Measurements from ENCODE around the gene RPL10L. TPM values are rescaled to one million over a fixed set of nuclear protein-coding genes. Genes with fewer than 3 reads are reported as not detected.

RPL10L gene
- total RNA-seq, result not detected

DNA sequence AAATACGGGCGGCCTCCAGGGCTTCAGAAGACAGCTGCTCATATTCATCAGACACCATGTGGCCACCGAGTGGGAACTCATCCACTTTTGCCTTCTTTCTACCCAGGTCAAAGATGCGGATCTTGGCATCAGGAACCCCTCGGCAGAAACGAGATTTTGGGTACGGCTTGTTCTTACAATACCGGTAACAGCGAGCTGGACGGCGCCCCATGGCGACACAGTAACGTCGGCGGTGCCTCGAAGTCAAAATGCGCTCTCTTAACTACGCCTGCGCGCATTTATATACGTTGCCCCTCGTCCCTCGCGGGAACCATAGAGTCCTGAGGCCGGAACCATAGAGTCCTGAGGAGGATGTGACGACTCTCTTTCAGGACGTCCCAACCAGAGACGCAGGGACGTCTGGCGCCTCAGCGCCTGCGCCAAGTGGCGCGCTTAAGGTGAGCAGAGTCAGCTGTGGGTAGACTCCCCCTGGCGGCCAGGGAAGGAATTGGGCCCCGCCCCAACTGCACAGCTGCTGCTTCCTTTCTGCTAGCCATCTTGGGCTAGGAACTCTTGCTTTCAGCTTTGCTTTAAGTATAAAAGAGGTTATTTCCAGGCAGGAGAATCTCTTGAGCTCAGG is at the start of gene RPL10L:
Gene RPL10L, minus strand, starts transcription at position 256 of the 619 bp plus-strand sequence. Its CDS starts 45 bp downstream, at position 211.
- TF ChIP-seq, protein P1, sequence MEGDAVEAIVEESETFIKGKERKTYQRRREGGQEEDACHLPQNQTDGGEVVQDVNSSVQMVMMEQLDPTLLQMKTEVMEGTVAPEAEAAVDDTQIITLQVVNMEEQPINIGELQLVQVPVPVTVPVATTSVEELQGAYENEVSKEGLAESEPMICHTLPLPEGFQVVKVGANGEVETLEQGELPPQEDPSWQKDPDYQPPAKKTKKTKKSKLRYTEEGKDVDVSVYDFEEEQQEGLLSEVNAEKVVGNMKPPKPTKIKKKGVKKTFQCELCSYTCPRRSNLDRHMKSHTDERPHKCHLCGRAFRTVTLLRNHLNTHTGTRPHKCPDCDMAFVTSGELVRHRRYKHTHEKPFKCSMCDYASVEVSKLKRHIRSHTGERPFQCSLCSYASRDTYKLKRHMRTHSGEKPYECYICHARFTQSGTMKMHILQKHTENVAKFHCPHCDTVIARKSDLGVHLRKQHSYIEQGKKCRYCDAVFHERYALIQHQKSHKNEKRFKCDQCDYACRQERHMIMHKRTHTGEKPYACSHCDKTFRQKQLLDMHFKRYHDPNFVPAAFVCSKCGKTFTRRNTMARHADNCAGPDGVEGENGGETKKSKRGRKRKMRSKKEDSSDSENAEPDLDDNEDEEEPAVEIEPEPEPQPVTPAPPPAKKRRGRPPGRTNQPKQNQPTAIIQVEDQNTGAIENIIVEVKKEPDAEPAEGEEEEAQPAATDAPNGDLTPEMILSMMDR (IDR thresholded peaks at IDR 0.05; ENCODE audit: low read depth), result no peak

DNA sequence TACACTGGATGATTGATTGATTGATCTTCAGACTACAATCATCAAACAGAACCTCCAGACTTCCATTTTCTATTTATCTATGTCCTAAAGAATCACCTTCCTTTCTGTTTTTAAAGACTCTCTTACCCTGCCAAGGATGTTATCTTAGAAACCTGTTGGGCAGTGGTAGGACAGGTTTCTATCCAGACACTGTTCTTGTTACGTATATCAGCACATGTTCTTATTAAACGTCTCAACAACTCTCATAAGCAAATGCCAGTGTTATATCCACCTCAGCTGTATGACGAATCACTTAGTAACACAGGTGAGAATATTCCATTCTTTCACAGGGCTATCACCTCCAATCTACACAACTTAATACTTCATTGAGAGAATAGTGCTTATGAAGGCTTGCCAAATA is 40.2 kb upstream of the RPL10L start:
- TF ChIP-seq, protein P1 (IDR thresholded peaks at IDR 0.05; ENCODE audit: low read depth), result no peak

DNA sequence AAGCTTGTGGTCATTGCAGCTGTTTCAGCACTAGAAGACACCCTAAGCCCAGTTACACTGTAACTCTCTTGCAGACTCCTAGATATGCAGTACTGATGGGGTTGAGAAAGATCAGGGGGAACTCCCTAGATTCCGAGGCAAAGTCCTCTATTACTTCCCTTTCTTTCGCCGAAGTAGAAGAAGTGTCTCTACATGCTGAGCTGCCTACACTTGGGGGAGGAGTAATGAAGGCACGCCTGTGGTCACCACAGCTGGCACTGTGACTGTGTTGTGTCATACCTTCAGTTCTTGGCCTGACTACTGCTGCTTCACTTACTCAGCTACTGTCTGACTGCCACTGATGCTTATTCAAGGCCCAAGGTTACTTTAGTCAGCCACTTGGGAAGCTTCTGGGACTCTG is 35.1 kb upstream of the RPL10L start:
- TF ChIP-seq, protein P1 (IDR thresholded peaks at IDR 0.05; ENCODE audit: low read depth), result no peak

DNA sequence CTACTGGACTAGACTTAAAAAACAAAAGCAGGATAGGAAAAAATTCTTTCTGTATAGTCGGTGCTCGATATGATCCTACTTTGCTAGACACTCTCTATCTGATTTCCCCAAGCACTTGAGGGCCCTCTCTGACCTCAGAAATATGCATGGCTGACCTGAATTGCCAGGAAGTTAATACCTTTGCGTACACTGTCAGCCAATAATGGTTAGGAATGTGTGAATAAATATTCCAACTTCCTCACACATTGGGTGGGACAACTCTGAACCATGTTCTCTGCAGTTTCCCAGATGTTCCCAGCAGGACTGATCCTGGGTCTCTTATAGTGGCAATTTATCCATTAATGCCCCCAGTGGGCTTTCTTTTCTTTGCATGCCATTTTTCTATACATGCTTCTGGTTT is 20.5 kb upstream of the RPL10L start:
- TF ChIP-seq, protein P1 (IDR thresholded peaks at IDR 0.05; ENCODE audit: low read depth), result no peak

DNA sequence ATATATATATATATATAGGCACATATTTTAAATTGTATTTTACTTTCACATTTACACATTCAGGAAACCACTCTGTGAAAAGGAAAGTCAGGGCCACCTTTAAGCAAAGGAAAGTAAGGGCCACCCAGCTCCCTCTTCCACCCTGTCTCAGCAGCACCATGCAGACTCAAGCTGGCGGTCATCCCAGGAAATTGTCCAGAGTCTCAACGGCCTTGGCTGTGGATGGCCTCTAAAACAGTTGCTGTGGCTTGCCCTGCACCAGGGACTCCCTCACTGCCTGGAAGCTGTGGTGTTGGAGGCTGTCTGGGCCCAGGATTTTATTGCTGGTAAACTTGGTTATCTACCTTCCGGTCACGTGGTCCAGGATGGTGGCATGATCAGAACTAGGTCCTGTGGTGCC is 11.8 kb upstream of the RPL10L start:
- TF ChIP-seq, protein P1 (IDR thresholded peaks at IDR 0.05; ENCODE audit: low read depth), result no peak

DNA sequence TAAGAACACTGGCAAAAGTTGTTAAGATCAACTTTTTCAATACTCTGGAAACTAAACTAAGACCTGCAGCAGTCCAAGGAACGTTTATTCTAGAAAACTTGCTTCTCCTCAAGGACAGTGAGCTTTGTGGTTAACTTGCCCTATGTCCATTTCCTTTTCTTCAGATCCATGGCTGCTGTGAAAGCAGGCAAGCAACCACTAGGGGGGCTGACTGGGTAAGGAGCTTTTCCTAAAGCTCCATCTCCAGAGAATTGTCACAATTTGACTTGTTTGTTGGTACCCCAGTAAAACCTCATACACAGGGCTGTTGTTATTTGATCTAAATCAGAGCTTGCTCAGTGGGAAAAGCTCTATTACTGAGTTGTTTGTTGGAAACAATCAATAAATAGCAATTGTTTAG is 10.1 kb upstream of the RPL10L start:
- TF ChIP-seq, protein P1 (IDR thresholded peaks at IDR 0.05; ENCODE audit: low read depth), result no peak

DNA sequence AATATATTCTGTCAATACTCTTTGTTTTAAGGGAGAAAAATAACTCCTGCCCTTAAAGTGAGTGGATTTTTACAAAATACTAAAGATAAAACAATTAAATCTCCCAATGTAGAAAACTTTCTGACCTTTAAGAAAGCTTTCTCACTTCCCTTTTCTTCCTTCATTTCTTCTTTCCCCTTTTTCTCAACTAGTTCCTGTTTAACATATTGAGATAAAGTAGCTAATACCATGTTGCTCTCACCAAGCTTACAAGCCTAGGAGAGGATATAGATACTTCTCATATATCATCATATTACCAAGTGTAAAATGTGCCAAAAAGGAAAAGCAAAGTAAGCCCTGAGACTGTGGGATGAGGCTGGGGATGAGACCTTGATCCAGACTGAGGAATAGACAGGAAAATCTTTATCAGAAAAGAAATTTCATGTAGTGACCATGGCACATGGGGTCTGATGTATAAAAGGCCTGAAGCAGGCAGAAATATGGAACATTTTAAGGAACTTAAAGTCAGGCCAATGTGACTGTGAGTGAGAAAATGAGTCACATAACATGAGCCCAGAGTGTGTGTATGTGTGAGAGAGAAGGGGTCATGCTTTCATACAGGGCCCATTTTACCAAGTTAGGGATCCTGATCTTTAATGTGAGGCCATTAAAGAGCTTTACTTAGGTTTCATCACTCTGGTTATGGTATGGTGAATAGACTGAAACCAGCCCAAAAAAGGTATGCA is 1.6 kb upstream of the RPL10L start:
- TF ChIP-seq, protein P1 (IDR thresholded peaks at IDR 0.05; ENCODE audit: low read depth), result no peak
